Measurements from ENCODE around the gene MTNR1B. TPM values are rescaled to one million over a fixed set of nuclear protein-coding genes. Genes with fewer than 3 reads are reported as not detected.

MTNR1B gene
- total RNA-seq, 1 donor from 2014 or later, result not detected

Other genes starting within 250 kb of the MTNR1B start
- 12.6 TPM for gene SLC36A4, start 228.3 kb downstream of the MTNR1B start, total RNA-seq

Data from ureter (tissue), 1 donor.